ENCODE measurements around the gene NOSTRIN.
"Not testable (repeated sequence)": the region's sequence is repeated elsewhere in the genome, so short reads cannot be mapped to it uniquely, and the experiment has no call there.

Gene NOSTRIN

DNA sequence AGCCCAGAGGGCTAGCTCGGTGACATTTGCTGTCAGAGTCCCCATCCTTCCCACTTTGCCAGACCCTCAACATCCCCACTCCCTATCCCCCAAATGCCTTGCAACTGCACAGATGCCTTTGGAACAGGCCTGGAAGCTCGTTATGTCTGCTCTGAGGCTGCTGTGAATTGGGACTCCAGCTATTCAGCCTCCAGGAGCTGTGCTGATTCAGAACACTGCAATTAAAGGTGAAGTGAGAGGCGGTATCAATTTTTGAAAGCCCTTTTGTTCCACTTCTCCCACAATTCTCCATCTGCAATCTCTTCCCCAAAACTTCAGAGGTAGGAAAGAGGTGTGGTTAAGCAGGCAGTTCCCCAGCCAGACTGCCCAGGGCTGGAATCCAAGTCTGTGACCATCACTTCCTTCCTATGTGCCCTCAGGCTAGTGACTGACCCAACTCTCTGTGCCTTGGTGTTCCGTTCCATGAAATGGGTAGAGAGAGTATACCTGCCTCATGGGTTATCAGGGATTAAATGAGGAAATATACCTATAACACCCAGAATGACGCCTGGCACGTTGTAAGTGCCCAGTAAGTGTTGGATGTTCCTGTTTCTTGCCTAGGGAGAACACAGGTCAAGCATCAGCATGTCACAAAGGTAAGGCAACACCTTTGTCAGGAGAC, 17.5 kb downstream of the NOSTRIN start:
- DNase-seq = no peak

DNA sequence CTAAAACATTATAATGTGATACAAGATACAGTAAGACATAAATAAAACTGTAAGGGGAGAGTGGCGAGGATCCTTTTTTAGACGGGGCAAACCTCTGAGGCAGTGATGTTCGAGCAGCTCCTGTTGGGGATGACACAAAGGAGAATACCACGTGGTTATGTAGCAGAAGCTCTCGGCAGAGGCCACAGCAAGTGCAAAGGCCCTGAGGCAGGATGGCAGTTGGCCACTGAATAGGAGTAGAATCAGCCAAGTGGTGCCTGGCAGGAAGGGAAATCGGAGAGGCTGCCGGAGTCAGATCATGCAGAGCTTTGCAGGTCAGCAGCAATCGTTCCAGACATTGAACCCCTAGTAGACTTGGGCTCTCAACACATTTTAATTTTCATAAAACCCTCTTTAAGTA, 19.1 kb downstream of the NOSTRIN start:
- no peak for DNase-seq

DNA sequence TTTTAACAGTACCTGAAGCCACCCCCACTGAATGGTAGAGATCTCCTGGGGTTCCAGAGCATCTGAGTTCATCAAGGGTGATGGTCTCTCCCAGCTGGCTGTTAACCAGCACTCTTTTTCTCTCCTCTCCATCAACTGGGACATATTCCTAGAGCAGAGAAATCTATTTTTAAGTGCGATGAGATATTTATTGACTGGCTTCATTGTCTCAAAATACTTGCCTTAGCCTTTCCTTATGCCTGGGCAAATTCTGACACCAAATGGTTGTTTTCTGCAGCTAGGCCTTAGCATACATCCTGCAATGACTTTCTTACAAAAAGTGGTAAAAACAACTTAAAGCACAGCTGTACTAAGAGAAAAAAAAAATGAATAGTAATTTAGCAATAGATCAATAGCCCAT, 19.6 kb downstream of the NOSTRIN start:
- DNase-seq = no peak

DNA sequence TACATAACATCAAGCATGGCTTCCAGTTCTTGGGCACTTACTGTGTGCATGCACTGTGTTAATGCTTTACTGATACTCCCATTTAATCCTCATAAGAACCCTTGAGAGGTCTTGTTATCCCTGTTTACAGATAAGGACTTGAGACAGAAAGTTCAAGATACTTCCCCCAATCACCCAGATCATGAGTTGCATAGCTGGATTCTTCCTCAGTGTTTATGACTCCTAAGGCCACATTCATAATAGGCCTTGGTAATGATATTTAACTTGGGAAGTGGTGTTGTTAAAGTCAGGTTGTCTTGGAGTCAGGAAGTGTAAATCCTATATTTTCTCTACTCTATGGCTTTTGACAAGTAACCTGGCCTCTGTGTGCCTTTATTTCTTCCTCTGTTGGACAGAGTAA, 22.7 kb downstream of the NOSTRIN start:
- DNase-seq = no peak

DNA sequence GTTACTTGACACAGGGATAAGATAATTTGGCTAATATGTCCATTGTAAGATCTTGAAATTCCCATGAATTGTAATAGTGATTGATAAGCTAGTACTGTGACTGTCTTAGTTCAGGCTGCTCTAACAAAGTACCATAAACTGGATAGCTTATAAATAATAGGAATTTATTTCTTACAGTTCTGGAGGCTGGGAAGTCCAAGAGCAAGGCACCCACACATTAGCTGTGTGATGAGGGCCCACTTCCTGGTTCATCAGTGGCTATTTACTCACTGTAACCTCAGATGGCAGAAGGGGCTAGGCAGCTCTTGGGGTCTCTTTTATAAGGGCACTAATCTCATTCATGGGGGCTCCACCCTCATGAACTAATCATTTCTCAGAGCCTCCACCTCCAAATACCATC, 28.5 kb downstream of the NOSTRIN start:
- DNase-seq = no peak

DNA sequence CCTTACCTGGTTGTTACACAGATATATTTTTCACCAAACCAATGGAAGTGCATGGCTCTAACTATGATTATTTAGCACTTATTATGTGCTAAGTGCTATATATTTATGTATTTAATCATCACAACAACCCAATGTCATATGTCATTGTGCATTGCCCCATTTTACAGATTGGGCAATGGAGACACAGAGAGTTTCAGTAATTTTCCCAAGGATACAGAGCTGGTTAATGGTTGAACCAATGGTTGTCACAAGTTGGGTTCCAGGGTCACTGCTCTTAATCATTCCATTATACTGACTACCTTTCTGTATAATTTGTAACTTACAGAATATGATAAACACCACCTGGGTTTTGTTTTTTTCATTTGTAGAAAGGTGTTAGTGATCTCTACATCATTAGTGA, 29.2 kb downstream of the NOSTRIN start:
- DNase-seq = no peak

DNA sequence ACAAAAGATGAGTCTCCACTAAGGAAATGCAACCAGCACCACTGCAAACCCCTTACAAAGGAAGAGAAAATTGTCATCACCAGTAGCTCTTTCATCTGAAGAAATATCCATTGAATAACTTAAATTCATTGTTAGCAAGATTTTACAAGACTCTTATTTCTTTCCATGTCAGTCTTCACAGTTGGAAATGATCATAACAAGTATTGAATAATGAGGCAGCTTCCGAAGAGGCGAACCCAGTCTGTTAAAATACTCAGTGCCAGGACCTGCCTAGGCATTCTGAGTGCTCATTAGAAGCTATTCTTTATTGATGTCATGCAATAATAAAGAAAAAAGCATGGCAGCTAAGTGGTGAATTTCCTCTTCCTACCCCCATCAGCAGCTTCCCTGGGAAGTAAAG, 33.5 kb downstream of the NOSTRIN start:
- DNase-seq = no peak

DNA sequence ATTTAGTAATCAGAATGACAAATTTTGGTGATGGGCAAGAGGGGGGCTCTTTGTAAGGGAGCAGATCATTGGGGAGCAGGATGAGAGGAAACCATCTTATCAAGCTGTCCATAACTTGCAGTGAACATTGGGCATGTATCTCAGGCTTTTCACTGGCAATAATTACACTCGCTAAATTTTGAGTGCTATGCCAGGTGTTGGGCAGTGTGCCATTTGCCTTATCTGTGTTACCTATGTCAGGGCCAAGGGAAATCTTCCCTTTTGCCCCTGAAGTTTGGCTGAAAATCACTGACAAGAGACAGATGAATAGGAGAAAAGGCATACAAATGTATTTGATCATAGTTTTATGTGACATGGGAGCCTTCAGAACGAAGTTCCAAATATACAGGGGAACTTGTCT, 39.0 kb downstream of the NOSTRIN start:
- no peak for DNase-seq

DNA sequence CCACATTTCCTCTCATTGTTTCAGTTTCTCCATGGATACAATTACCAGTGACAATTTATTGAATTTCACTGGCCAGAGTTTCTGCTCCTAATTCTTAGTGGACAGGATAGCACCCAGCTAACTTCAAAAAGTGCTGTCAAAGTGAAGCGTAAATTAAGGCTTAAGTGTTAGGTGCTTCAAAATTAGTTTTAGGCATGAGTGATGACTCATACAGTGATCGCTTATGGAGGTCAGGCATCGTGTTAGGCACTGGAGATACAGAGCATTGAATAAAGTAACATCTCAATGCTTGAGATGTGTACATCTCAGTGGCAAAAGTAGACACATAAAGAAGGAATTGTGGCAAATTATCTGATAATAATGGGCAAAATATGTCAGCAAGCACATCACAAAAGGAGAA, 40.8 kb downstream of the NOSTRIN start:
- no peak for DNase-seq

DNA sequence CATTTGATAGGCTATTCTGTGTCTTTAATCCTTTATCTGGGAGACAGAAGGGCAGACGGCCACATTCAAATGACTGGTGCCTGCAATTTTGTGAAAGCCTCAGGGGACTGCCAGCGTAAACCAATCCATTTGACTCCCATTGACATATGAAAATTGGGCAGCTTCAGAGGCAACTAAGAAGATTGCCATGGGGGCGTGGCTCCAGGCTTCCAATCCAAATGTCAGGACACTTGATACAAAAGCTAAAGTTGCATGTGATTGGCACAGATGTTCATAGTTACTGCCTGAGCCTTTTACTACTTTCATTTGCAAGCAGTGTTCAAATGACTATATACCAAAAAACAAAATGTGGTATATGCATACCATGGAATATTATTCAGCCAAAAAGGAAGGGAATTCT, 45.8 kb downstream of the NOSTRIN start:
- no peak for DNase-seq

DNA sequence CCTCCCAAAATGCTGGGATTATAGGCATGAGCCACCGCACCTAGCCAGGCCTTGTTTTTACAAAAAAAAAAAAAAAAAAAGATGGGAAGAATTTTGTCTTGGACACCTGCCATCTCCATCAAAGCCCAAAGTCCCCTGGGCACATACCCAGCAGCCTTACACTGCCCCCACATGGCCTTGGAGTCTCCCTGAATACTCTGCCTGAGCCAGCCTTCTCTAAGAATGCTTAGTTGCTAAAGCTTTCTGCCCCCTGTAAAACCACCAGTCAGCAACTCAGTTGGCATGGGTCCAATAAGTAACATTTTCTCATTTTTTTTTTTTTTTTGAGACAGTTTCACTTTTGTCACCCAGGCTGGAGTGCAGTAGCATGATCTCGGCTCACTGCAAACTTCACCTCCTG, 47.2 kb downstream of the NOSTRIN start:
- DNase-seq = no peak

DNA sequence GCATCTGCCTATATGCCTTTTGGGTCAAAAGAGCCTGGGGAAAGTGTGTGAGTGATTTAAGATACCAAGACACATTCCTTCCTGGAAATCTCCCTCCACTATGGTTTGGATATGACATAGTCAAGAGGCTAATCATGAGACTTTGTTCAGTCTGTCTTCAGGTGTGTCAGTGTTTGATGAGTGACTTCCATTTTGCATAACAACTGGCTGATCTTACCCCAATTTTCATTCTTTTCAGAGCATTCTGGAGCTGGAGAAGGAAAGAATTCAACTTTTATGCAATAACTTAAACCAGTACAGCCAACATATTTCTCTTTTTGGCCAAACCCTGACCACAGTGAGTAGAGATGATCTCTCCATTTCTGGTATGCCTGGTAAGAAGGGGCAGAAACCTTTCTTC, 48.4 kb downstream of the NOSTRIN start:
- no peak for DNase-seq

DNA sequence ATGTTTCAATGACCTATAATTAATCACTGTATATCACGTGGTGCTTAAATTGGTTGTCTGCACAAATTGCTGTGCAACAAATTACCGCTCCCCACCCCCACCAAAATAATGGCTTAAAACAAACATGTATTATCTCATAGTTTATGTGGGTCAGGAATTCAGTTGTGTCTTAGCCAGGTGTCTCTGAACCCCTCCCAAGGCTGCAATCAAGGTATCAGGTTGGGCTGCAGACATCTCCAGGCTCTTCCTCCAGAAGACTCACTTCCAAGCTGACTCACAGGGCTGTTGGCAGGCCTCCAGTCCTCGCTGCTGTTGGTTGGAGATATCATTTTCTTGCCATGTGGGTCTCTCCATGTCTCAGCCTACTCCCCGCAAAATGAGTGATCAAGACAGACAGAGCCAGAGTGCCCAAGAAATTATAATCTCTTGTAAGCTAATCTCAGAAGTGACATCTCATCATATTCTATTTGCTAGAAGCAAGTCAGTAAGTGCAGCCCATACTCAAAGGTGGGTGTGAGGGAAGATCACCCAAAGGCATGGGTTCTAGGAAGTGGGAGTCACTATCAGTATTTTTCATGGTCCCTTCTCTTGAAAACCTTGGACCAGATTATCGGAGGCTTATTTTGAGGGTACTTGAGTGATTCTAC, 49.4 kb downstream of the NOSTRIN start:
- no peak for DNase-seq

DNA sequence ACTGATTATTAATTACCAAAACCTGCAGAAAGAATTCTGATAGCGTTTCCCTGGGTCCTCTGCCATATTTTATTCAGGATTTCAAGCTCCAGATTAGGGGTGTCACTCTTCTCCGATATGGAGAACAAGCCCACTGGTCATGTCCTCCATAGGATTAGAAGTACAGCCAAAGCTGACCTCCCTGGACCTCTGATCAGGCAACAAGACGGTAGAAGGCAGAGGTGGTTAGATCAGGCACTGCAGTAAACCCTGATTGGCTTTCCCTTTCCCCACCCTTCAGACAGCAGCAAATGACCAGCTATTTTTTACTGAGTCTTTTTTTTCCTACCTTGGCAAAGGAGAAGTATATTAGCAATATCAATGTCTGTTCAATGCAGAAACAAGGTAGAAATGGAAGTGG, 50.0 kb downstream of the NOSTRIN start:
- no peak for DNase-seq

DNA sequence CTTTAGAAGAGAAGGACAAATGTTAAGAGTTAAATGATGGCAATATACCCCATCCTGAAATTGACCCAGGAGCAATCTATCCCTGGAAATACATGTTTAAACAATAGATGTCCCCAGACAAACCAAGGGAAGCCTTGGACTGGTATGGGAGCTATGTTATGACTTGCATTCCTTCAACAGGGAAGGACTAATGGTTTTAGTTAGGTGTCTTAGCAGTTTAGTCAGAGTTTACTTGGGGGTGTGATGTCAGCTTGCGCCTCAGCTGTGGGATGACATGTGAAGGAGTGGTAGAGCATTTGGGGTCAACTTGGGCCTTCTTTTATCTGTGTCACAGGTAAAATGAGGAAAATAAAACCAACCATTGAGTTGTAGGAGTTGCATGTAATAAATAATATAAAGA, 51.0 kb downstream of the NOSTRIN start:
- no peak for DNase-seq

DNA sequence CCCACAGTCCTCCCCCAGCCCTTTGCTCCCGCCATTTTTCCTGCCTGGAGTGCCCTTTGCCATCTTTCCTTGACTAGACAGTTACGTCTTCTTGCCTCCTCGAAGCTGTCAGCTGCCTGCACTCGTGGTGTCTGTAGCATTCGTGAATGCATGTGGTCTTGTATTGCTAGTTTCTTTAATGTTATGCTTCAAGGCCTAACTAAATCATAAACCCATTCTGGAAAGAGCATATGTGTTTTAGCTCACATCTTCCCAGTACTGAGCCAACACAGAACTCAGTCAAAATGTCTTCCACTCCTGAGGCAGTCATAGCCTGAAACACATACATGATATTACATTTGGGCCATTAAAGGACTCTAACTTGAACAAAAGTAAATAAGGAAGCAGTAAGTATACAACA, 52.2 kb downstream of the NOSTRIN start:
- no peak for DNase-seq

DNA sequence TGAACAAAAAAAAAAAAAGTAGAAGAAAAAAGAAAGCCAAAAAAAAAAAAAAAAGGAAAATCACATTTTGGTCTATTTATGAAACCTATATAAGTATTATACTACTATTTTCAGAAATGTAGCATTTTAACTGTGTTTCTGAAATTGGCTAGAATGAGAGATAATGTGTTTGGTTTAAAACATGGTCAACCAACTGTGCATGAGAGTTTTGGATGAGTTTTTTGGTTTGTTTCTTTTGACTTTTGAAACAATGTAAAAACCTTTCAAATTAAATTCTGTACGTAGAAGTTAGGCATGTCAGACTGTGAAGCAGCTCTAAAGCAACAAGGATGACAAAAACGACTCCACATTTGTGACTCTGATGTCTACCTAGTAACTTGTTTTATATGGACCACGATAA, 53.2 kb downstream of the NOSTRIN start:
- DNase-seq = no peak

DNA sequence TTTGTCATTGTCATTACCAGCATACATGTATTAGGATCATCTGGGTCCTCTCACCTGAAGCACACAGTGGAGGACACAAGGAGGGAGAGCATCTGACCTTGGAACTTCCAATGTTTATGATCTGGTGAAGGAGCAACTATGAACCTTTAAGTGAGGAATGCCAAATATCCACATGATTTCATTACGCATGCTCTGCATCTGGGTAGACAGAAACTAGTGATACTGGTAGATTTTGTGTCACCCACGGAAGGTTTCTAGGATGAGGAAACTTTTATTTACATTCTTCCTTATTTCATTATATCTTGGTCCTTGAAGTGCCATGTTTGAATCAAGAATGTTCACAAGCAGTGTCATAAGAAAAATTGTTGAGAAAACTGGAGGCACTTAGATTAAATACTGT, 55.7 kb downstream of the NOSTRIN start:
- no peak for DNase-seq

DNA sequence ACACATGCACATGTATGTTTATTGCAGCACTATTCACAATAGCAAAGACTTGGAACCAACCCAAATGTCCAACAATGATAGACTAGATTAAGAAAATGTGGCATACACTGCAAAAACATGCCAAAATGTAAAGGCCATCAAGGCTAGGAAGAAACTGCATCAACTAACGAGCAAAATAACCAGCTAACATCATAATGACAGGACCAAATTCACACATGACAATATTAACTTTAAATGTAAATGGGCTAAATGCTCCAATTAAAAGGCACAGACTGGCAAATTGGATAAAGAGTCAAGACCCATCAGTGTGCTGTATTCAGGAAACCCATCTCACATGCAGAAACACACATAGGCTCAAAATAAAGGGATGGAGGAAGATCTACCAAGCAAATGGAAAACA, 64.7 kb downstream of the NOSTRIN start:
- not testable (repeated sequence) for DNase-seq

DNA sequence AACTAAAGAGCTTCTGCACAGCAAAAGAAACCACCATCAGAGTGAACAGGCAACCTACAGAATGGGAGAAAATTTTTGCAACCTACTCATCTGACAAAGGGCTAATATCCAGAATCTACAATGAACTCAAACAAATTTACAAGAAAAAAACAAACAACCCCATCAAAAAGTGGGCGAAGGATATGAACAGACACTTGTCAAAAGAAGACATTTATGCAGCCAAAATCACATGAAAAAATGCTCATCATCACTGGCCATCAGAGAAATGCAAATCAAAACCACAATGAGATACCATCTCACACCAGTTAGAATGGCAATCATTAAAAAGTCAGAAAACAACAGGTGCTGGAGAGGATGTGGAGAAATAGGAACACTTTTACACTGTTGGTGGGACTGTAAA, 67.9 kb downstream of the NOSTRIN start:
- DNase-seq = not testable (repeated sequence)

DNA sequence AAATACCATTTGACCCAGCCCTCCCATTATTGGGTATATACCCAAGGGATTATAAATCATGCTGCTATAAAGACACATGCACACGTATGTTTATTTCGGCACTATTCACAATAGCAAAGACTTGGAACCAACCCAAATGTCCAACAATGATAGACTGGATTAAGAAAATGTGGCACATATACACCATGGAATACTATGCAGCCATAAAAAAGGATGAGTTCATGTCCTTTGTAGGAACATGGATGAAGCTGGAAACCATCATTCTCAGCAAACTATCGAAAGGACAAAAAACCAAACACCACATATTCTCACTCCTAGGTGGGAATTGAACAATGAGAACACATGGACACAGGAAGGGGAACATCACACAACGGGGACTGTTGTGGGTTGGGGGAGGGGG, 68.4 kb downstream of the NOSTRIN start:
- DNase-seq = not testable (repeated sequence)

DNA sequence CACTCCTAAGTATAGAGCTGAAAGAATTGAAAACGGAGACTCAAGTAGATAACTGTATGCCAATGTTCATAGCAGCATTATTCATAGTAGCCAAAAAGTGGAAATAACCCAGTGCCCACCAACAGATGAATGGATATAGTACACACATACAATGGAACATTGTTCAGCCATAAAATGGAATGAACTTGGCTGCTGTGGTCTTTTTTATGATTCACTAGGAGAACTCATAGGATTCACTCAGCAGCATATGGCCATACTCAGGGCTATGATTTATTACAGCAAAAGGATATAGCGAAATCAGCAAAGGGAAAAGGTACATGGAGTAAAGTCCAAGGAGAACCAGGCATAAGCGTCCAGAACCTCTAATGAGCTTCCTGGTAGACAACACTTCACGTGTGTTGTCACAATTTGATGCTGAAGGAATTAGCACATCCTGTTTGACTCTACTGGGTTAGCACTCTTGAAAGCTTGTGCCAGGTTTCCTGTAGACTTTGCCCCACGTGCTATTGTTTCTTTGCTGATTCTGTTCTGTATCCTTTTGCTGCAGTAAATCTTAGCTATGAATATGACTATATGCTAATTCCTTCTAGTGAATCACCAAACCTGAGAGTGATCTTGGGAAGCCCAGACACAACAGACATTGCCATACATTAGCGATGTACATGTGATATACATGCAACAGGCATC, 72.1 kb downstream of the NOSTRIN start:
- DNase-seq = no peak

DNA sequence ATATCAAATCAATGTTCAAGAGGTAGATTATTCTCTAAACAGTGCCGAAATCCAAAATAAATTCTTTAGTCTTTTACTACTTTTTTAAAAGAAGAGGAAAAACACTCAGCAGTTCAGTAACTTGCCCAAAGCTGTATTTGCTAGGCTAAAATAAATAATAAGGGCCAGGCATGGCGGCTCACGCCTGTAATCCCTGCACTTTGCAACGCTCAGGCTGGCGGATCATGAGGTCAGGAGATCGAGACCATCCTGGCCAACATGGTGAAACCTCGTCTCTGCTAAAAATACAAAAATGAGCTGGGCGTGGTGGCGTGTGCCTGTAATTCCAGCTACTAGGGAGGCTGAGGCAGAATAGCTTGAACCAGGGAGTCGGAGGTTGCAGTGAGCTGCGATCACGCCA, 79.7 kb downstream of the NOSTRIN start:
- not testable (repeated sequence) for DNase-seq

DNA sequence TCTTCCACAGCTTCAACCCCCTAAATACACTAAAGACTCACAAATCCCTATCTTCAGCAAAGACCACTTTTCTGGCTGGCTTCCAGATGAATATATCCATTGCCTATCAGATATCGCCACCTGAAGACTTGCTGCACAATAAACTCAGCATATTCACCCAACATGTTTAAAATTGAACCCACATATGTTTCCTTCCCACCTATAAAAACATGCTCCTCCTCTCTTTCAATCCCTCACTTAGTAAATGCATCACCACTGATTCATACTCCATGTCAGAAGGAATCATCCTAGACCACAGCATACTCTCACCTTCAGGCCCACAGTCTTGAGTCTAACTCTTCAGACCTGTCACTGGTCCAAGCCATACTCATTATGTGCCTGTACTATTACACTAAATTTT, 82.5 kb downstream of the NOSTRIN start:
- no peak for DNase-seq

DNA sequence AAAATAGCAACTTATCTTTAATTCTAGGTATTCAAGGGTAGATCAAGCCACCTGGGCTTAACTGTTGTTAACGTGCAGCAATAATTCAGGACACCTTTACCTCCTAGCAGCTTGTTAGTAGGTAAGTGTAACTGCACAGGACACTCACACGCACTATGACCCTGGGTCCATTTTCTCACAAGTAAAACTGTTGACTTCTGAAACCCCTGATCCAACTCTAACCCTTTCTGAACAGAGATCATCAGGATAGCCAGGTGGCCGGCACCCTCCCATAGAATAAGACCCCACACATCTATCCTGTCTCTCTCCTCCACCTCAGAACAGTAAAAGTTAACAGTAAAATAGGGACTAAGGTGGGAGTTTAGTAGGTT, 87.2 kb downstream of the NOSTRIN start:
- peak in 1 of 5 donors; percentile 9 for DNase-seq
